ENCODE data around the gene MAP2K4.

MAP2K4 gene

GRCh38 chr17:12058535-12058934 lies 37.9 kb downstream of the MAP2K4 start:
- peaks cover 9% of the 10 kb centered on the region for H3K36me3 ChIP-seq (ENCODE audit: control insufficient read depth, insufficient read depth, low read length)
- no peak overlapping the region for H3K4me3 ChIP-seq (ENCODE audit: extremely low read depth, insufficient read depth, low read length, poor library complexity, severe bottlenecking)
- H3K27ac ChIP-seq (ENCODE audit: low read depth, low read length, severe bottlenecking) = no peak overlapping the region
- no peaks in the 10 kb centered on the region for H3K4me1 ChIP-seq (ENCODE audit: control insufficient read depth, insufficient read depth, low read length, poor library complexity, severe bottlenecking)
- H3K9me3 ChIP-seq (ENCODE audit: control insufficient read depth, low read length) = no peaks in the 10 kb centered on the region

GRCh38 chr17:12062249-12062648 lies 41.6 kb downstream of the MAP2K4 start:
- Histone ChIP-seq H3K4me1 (ENCODE audit: control insufficient read depth, insufficient read depth, low read length, poor library complexity, severe bottlenecking) (no peaks in the 10 kb centered on the region), H3K9me3 (ENCODE audit: control insufficient read depth, low read length) (no peaks in the 10 kb centered on the region), H3K27ac (ENCODE audit: low read depth, low read length, severe bottlenecking) (no peak overlapping the region), H3K36me3 (ENCODE audit: control insufficient read depth, insufficient read depth, low read length) (peaks cover 18% of the 10 kb centered on the region), H3K4me3 (ENCODE audit: extremely low read depth, insufficient read depth, low read length, poor library complexity, severe bottlenecking) (no peak overlapping the region)
- WGBS, 2 experiments (ENCODE audit: insufficient coverage in 2 of 2) = 77 to 91% methylated on average over 1 to 3 of the region's 3 CpGs

GRCh38 chr17:12064395-12064794 lies 43.7 kb downstream of the MAP2K4 start:
- H3K36me3 ChIP-seq (ENCODE audit: control insufficient read depth, insufficient read depth, low read length) = peaks cover 18% of the 10 kb centered on the region

GRCh38 chr17:12067485-12067884 lies 46.8 kb downstream of the MAP2K4 start:
- Histone ChIP-seq H3K4me3 (ENCODE audit: extremely low read depth, insufficient read depth, low read length, poor library complexity, severe bottlenecking) (no peak overlapping the region), H3K27ac (ENCODE audit: low read depth, low read length, severe bottlenecking) (no peak overlapping the region), H3K9me3 (ENCODE audit: control insufficient read depth, low read length) (no peaks in the 10 kb centered on the region), H3K36me3 (ENCODE audit: control insufficient read depth, insufficient read depth, low read length) (peaks cover 15% of the 10 kb centered on the region), H3K4me1 (ENCODE audit: control insufficient read depth, insufficient read depth, low read length, poor library complexity, severe bottlenecking) (peaks cover 5% of the 10 kb centered on the region)
- WGBS, 2 experiments (ENCODE audit: insufficient coverage in 2 of 2) = 100% methylated on average over 1 of the region's 2 CpGs

More at GRCh38 chr17:12064395-12064794, 43.7 kb downstream of the MAP2K4 start:
- H3K4me3 ChIP-seq (ENCODE audit: extremely low read depth, insufficient read depth, low read length, poor library complexity, severe bottlenecking) = no peak overlapping the region
- no CpG with 5 or more reads among the region's 2 CpGs for WGBS, 2 experiments (ENCODE audit: insufficient coverage in 2 of 2)
- peaks cover 5% of the 10 kb centered on the region for H3K4me1 ChIP-seq (ENCODE audit: control insufficient read depth, insufficient read depth, low read length, poor library complexity, severe bottlenecking)
- H3K9me3 ChIP-seq (ENCODE audit: control insufficient read depth, low read length) = no peaks in the 10 kb centered on the region
- no peak overlapping the region for H3K27ac ChIP-seq (ENCODE audit: low read depth, low read length, severe bottlenecking)

GRCh38 chr17:12068946-12069345 lies 48.3 kb downstream of the MAP2K4 start:
- Histone ChIP-seq H3K36me3 (ENCODE audit: control insufficient read depth, insufficient read depth, low read length) (peaks cover 15% of the 10 kb centered on the region), H3K4me1 (ENCODE audit: control insufficient read depth, insufficient read depth, low read length, poor library complexity, severe bottlenecking) (peaks cover 5% of the 10 kb centered on the region), H3K4me3 (ENCODE audit: extremely low read depth, insufficient read depth, low read length, poor library complexity, severe bottlenecking) (no peak overlapping the region), H3K27ac (ENCODE audit: low read depth, low read length, severe bottlenecking) (peak overlapping the region; percentile 50), H3K9me3 (ENCODE audit: control insufficient read depth, low read length) (no peaks in the 10 kb centered on the region)

- Histone ChIP-seq H3K36me3 (ENCODE audit: control insufficient read depth, insufficient read depth, low read length) (peaks cover 23% of the 10 kb centered on the region), H3K4me3 (ENCODE audit: extremely low read depth, insufficient read depth, low read length, poor library complexity, severe bottlenecking) (no peak overlapping the region), H3K4me1 (ENCODE audit: control insufficient read depth, insufficient read depth, low read length, poor library complexity, severe bottlenecking) (peaks cover 5% of the 10 kb centered on the region), H3K27ac (ENCODE audit: low read depth, low read length, severe bottlenecking) (no peak overlapping the region), H3K9me3 (ENCODE audit: control insufficient read depth, low read length) (no peaks in the 10 kb centered on the region)
Observed at GRCh38 chr17:12070561-12070960, 49.9 kb downstream of the MAP2K4 start.

- H3K4me1 ChIP-seq (ENCODE audit: control insufficient read depth, insufficient read depth, low read length, poor library complexity, severe bottlenecking) = peaks cover 6% of the 10 kb centered on the region
- 73 to 90% methylated on average over 2 of the region's 3 CpGs for WGBS, 2 experiments (ENCODE audit: insufficient coverage in 2 of 2)
- H3K36me3 ChIP-seq (ENCODE audit: control insufficient read depth, insufficient read depth, low read length) = peaks cover 43% of the 10 kb centered on the region
- no peaks in the 10 kb centered on the region for H3K9me3 ChIP-seq (ENCODE audit: control insufficient read depth, low read length)
- H3K27ac ChIP-seq (ENCODE audit: low read depth, low read length, severe bottlenecking) = no peak overlapping the region
- H3K4me3 ChIP-seq (ENCODE audit: extremely low read depth, insufficient read depth, low read length, poor library complexity, severe bottlenecking) = no peak overlapping the region
Observed at GRCh38 chr17:12074346-12074745, 53.7 kb downstream of the MAP2K4 start.

GRCh38 chr17:12077773-12078172 lies 57.1 kb downstream of the MAP2K4 start:
- H3K9me3 ChIP-seq (ENCODE audit: control insufficient read depth, low read length) = no peaks in the 10 kb centered on the region
- H3K27ac ChIP-seq (ENCODE audit: low read depth, low read length, severe bottlenecking) = no peak overlapping the region
- 100% methylated on average over 1 of the region's 2 CpGs; no CpG with 5 or more reads in 1 of the 2 experiments for WGBS, 2 experiments (ENCODE audit: insufficient coverage in 2 of 2)
- no peak overlapping the region for H3K4me3 ChIP-seq (ENCODE audit: extremely low read depth, insufficient read depth, low read length, poor library complexity, severe bottlenecking)
- H3K4me1 ChIP-seq (ENCODE audit: control insufficient read depth, insufficient read depth, low read length, poor library complexity, severe bottlenecking) = peaks cover 6% of the 10 kb centered on the region
- H3K36me3 ChIP-seq (ENCODE audit: control insufficient read depth, insufficient read depth, low read length) = peaks cover 56% of the 10 kb centered on the region

- H3K36me3 ChIP-seq (ENCODE audit: control insufficient read depth, insufficient read depth, low read length) = peaks cover 52% of the 10 kb centered on the region
Observed at GRCh38 chr17:12078791-12079190, 58.1 kb downstream of the MAP2K4 start.

GRCh38 chr17:12081720-12082119 lies 61.0 kb downstream of the MAP2K4 start:
- 94 to 98% methylated on average over 4 to 5 of the region's 8 CpGs for WGBS, 2 experiments (ENCODE audit: insufficient coverage in 2 of 2)

More at GRCh38 chr17:12078791-12079190, 58.1 kb downstream of the MAP2K4 start:
- H3K4me3 ChIP-seq (ENCODE audit: extremely low read depth, insufficient read depth, low read length, poor library complexity, severe bottlenecking) = no peak overlapping the region
- no peak overlapping the region for H3K27ac ChIP-seq (ENCODE audit: low read depth, low read length, severe bottlenecking)
- no peaks in the 10 kb centered on the region for H3K9me3 ChIP-seq (ENCODE audit: control insufficient read depth, low read length)
- peaks cover 6% of the 10 kb centered on the region for H3K4me1 ChIP-seq (ENCODE audit: control insufficient read depth, insufficient read depth, low read length, poor library complexity, severe bottlenecking)
- 90 to 94% methylated on average over 2 of the region's 2 CpGs for WGBS, 2 experiments (ENCODE audit: insufficient coverage in 2 of 2)

GRCh38 chr17:12085076-12085949 lies 64.6 kb downstream of the MAP2K4 start:
- 93 to 96% methylated on average over 2 to 4 of the region's 4 CpGs for WGBS, 2 experiments (ENCODE audit: insufficient coverage in 2 of 2)
- Histone ChIP-seq H3K4me1 (ENCODE audit: control insufficient read depth, insufficient read depth, low read length, poor library complexity, severe bottlenecking) (peaks cover 7% of the 10 kb centered on the region), H3K4me3 (ENCODE audit: extremely low read depth, insufficient read depth, low read length, poor library complexity, severe bottlenecking) (no peak overlapping the region), H3K9me3 (ENCODE audit: control insufficient read depth, low read length) (no peaks in the 10 kb centered on the region), H3K27ac (ENCODE audit: low read depth, low read length, severe bottlenecking) (no peak overlapping the region), H3K36me3 (ENCODE audit: control insufficient read depth, insufficient read depth, low read length) (peaks cover 37% of the 10 kb centered on the region)

More at GRCh38 chr17:12081720-12082119, 61.0 kb downstream of the MAP2K4 start:
- H3K4me1 ChIP-seq (ENCODE audit: control insufficient read depth, insufficient read depth, low read length, poor library complexity, severe bottlenecking) = peaks cover 6% of the 10 kb centered on the region
- H3K27ac ChIP-seq (ENCODE audit: low read depth, low read length, severe bottlenecking) = no peak overlapping the region
- no peak overlapping the region for H3K4me3 ChIP-seq (ENCODE audit: extremely low read depth, insufficient read depth, low read length, poor library complexity, severe bottlenecking)
- H3K9me3 ChIP-seq (ENCODE audit: control insufficient read depth, low read length) = no peaks in the 10 kb centered on the region
- peaks cover 46% of the 10 kb centered on the region for H3K36me3 ChIP-seq (ENCODE audit: control insufficient read depth, insufficient read depth, low read length)
